ENCODE measurements around the gene USF3.

USF3 gene

GRCh38 chr3:113663761-113664160 is 32.7 kb downstream of the USF3 start:
- Histone ChIP-seq H3K9me3 (ENCODE audit: control insufficient read depth, low read length) (no peaks in the 10 kb centered on the region), H3K4me1 (ENCODE audit: control insufficient read depth, insufficient read depth, low read length) (peaks cover 25% of the 10 kb centered on the region), H3K4me3 (ENCODE audit: low read length) (no peak overlapping the region), H3K9ac (ENCODE audit: low read length) (no peak overlapping the region), H3K27me3 (ENCODE audit: control insufficient read depth, insufficient read depth, low read length) (no peaks in the 10 kb centered on the region), H3K36me3 (ENCODE audit: control insufficient read depth, insufficient read depth, low read length) (no peaks in the 10 kb centered on the region)

DNA sequence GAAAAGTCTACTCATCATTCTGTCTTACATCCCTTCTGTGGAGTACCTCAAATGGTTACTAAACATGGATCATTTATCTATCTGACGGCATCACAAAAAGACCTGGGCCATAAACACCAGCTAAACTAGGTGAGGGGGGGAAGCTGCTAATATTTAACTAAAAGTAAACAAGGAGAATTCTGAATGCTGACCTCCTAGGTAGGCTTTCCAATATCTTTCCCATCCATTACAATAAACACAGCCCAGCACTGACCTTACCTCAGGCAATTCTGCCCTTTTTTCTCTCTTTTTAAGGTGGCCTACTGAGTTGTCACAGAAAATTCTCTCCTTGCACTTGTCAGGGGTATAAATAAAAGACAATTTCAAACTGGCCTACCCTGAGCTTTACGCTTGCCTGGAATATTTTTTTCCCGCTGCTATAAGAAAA is 33.1 kb downstream of the USF3 start:
- no peaks in the 10 kb centered on the region for H3K36me3 ChIP-seq (ENCODE audit: control insufficient read depth, insufficient read depth, low read length)
- H3K27me3 ChIP-seq (ENCODE audit: control insufficient read depth, insufficient read depth, low read length): no peaks in the 10 kb centered on the region
- H3K4me3 ChIP-seq (ENCODE audit: low read length): no peak overlapping the region
- H3K9ac ChIP-seq (ENCODE audit: low read length): no peak overlapping the region
- H3K9me3 ChIP-seq (ENCODE audit: control insufficient read depth, low read length): no peaks in the 10 kb centered on the region
- H3K4me1 ChIP-seq (ENCODE audit: control insufficient read depth, insufficient read depth, low read length): peaks cover 25% of the 10 kb centered on the region

GRCh38 chr3:113662824-113663223 is 33.6 kb downstream of the USF3 start:
- H3K4me3 ChIP-seq (ENCODE audit: low read length): no peak overlapping the region
- H3K27me3 ChIP-seq (ENCODE audit: control insufficient read depth, insufficient read depth, low read length): no peaks in the 10 kb centered on the region
- no peaks in the 10 kb centered on the region for H3K9me3 ChIP-seq (ENCODE audit: control insufficient read depth, low read length)
- H3K9ac ChIP-seq (ENCODE audit: low read length): no peak overlapping the region
- no peaks in the 10 kb centered on the region for H3K36me3 ChIP-seq (ENCODE audit: control insufficient read depth, insufficient read depth, low read length)
- peaks cover 20% of the 10 kb centered on the region for H3K4me1 ChIP-seq (ENCODE audit: control insufficient read depth, insufficient read depth, low read length)

DNA sequence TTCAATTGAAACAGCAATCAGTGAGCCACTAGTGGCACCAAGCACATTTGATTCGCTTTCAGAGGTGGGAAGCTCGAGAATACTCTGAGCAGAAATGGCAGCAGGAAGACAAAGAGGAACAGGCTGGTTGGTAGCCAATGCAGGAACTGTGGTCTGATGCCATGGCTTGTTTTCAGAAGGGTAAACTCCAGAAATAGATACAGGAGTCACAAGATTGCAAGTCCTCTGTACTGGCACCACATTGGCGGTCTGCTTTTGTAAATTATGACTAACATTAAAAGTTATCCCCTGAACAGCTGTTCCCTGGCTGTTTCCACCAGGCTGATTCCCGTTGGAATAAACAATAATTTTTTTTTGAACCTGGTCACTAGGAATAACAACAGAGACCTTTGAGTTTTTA is 35.5 kb downstream of the USF3 start:
- Histone ChIP-seq H3K4me3 (ENCODE audit: low read length) (no peak overlapping the region), H3K4me1 (ENCODE audit: control insufficient read depth, insufficient read depth, low read length) (peaks cover 17% of the 10 kb centered on the region), H3K27me3 (ENCODE audit: control insufficient read depth, insufficient read depth, low read length) (no peaks in the 10 kb centered on the region), H3K9ac (ENCODE audit: low read length) (no peak overlapping the region), H3K9me3 (ENCODE audit: control insufficient read depth, low read length) (no peaks in the 10 kb centered on the region), H3K36me3 (ENCODE audit: control insufficient read depth, insufficient read depth, low read length) (no peaks in the 10 kb centered on the region)

- Histone ChIP-seq H3K9ac (ENCODE audit: low read length) (no peak overlapping the region), H3K9me3 (ENCODE audit: control insufficient read depth, low read length) (no peaks in the 10 kb centered on the region), H3K4me1 (ENCODE audit: control insufficient read depth, insufficient read depth, low read length) (peaks cover 17% of the 10 kb centered on the region), H3K27me3 (ENCODE audit: control insufficient read depth, insufficient read depth, low read length) (no peaks in the 10 kb centered on the region), H3K4me3 (ENCODE audit: low read length) (no peak overlapping the region), H3K36me3 (ENCODE audit: control insufficient read depth, insufficient read depth, low read length) (no peaks in the 10 kb centered on the region)
Measured at GRCh38 chr3:113660458-113660857, 36.0 kb downstream of the USF3 start.

- Histone ChIP-seq H3K36me3 (ENCODE audit: control insufficient read depth, insufficient read depth, low read length) (no peaks in the 10 kb centered on the region), H3K9me3 (ENCODE audit: control insufficient read depth, low read length) (no peaks in the 10 kb centered on the region), H3K27me3 (ENCODE audit: control insufficient read depth, insufficient read depth, low read length) (no peaks in the 10 kb centered on the region), H3K4me1 (ENCODE audit: control insufficient read depth, insufficient read depth, low read length) (peaks cover 19% of the 10 kb centered on the region), H3K9ac (ENCODE audit: low read length) (no peak overlapping the region), H3K4me3 (ENCODE audit: low read length) (no peak overlapping the region)
Measured at GRCh38 chr3:113659996-113660395, 36.4 kb downstream of the USF3 start.

- H3K9ac ChIP-seq (ENCODE audit: low read length): no peak overlapping the region
- H3K4me3 ChIP-seq (ENCODE audit: low read length): no peak overlapping the region
- H3K4me1 ChIP-seq (ENCODE audit: control insufficient read depth, insufficient read depth, low read length): peaks cover 17% of the 10 kb centered on the region
- no peaks in the 10 kb centered on the region for H3K36me3 ChIP-seq (ENCODE audit: control insufficient read depth, insufficient read depth, low read length)
- H3K9me3 ChIP-seq (ENCODE audit: control insufficient read depth, low read length): no peaks in the 10 kb centered on the region
- no peaks in the 10 kb centered on the region for H3K27me3 ChIP-seq (ENCODE audit: control insufficient read depth, insufficient read depth, low read length)
Measured at GRCh38 chr3:113659101-113659541, 37.3 kb downstream of the USF3 start.

DNA sequence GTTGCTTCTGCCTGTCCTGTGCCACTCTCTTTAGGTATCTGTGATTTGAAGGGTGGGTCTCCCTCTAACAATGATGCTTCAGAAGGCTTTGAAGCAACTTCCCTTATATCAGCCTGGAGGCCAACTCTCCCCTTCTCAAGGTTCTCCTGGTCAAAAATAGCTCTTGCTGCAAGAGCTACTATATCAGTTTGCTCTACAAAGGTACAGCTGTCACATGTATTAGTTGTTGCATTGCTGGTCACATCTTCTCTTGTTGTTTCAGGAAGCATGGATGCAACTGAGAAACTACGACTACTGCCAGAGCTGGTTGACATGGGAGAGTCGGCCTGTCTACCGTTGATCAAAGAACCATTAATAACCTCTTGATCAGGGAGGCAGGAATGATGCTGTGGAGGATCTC is 38.3 kb downstream of the USF3 start:
- H3K4me1 ChIP-seq (ENCODE audit: control insufficient read depth, insufficient read depth, low read length): peaks cover 16% of the 10 kb centered on the region
- no peak overlapping the region for H3K4me3 ChIP-seq (ENCODE audit: low read length)
- H3K36me3 ChIP-seq (ENCODE audit: control insufficient read depth, insufficient read depth, low read length): no peaks in the 10 kb centered on the region

DNA sequence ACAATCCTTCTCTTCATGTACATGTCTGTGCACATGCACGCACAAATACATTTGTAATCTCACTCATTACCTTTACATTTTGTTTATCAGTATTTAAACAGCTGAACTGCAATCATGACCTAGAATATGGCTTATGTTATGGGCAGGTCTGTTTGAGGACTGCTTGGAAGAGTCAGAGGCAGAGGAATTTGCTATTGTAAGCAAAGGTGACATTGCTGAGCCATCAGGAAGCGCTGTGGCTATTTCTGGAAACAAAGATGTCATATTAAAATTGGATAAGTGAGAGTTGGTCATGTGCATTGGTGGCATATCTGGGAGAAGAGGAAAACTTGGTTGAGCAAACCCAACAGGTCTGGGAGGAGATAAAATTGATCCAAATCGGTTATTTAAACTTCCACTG is 41.6 kb downstream of the USF3 start:
- H3K4me1 ChIP-seq (ENCODE audit: control insufficient read depth, insufficient read depth, low read length): peaks cover 10% of the 10 kb centered on the region
- H3K27me3 ChIP-seq (ENCODE audit: control insufficient read depth, insufficient read depth, low read length): no peaks in the 10 kb centered on the region
- H3K4me3 ChIP-seq (ENCODE audit: low read length): no peak overlapping the region
- H3K9me3 ChIP-seq (ENCODE audit: control insufficient read depth, low read length): no peaks in the 10 kb centered on the region
- no peaks in the 10 kb centered on the region for H3K36me3 ChIP-seq (ENCODE audit: control insufficient read depth, insufficient read depth, low read length)
- H3K9ac ChIP-seq (ENCODE audit: low read length): no peak overlapping the region

More for the DNA sequence above, 38.3 kb downstream of the USF3 start:
- Histone ChIP-seq H3K9ac (ENCODE audit: low read length) (no peak overlapping the region), H3K27me3 (ENCODE audit: control insufficient read depth, insufficient read depth, low read length) (no peaks in the 10 kb centered on the region), H3K9me3 (ENCODE audit: control insufficient read depth, low read length) (no peaks in the 10 kb centered on the region)

DNA sequence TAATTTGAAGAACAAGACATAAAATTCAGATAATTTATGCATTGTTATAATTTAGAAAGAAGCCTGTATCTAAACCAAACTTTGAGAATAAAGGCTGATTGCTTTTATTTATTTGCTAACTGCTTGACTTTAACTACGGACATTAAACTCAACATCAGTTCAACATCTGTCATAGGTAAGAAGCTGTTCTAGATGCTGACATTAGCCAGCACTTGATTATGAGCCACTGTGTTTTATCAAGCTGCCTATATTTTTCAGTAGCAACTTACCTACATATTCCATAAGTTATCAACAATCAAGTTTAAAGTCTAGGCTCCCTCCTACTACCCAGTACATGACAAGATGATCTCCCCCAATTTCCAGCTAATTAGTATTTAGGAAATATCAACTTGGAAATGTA is 42.1 kb downstream of the USF3 start:
- no peak overlapping the region for H3K9ac ChIP-seq (ENCODE audit: low read length)
- peaks cover 10% of the 10 kb centered on the region for H3K4me1 ChIP-seq (ENCODE audit: control insufficient read depth, insufficient read depth, low read length)
- H3K36me3 ChIP-seq (ENCODE audit: control insufficient read depth, insufficient read depth, low read length): no peaks in the 10 kb centered on the region
- H3K9me3 ChIP-seq (ENCODE audit: control insufficient read depth, low read length): no peaks in the 10 kb centered on the region
- no peaks in the 10 kb centered on the region for H3K27me3 ChIP-seq (ENCODE audit: control insufficient read depth, insufficient read depth, low read length)
- H3K4me3 ChIP-seq (ENCODE audit: low read length): no peak overlapping the region

DNA sequence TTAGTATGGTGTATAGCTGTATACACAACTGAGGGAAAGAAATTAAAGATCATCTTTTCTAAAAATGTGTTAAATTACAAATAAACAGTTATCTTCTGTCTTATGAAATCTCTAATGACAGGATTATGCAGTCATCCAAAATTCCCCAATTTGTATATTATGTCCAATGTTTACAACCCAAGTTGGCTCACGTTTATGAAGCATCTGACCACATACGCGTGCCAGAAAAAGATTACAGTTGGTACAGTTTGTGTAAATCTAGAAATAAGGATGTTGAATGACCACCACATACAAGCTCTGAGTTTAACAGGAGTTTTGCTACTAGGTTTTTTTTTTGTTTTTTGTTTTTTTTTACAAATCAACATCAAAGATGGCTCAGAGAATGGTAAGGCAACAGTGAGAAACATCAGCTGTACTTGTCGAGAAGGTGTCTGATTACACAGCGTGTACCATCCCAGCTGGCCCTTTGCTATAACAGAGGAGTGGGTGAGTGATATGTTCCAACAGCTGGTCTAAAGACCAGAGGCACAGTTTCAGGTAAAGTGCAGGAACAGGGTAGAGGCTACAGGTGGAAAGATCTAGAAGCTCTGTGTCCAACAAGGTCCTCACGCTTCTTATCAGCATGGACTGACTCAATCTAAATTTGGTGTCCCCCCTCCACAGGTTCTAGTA is 47.1 kb downstream of the USF3 start:
- H3K4me3 ChIP-seq (ENCODE audit: low read length): no peak overlapping the region
- no peaks in the 10 kb centered on the region for H3K27me3 ChIP-seq (ENCODE audit: control insufficient read depth, insufficient read depth, low read length)
- H3K9me3 ChIP-seq (ENCODE audit: control insufficient read depth, low read length): peaks cover 4% of the 10 kb centered on the region
- no peaks in the 10 kb centered on the region for H3K4me1 ChIP-seq (ENCODE audit: control insufficient read depth, insufficient read depth, low read length)
- no peak overlapping the region for H3K9ac ChIP-seq (ENCODE audit: low read length)
- no peaks in the 10 kb centered on the region for H3K36me3 ChIP-seq (ENCODE audit: control insufficient read depth, insufficient read depth, low read length)

DNA sequence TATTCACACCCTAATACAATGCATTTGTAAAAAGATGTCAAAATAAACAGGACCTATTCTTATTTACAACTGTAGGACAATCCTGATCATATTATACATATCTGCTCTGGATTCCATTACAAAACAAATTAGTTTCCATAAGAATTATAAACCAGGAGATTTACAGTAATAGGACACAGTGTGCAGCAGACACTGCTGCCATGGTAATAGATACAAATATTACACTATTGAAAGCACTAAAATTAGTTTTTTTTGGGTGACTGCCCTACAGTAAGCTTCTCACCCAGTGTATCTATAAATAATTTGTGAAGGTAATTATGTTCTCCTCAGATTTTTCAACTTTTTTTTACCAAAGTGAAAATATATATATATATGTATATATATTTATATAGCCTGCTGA is 47.9 kb downstream of the USF3 start:
- H3K36me3 ChIP-seq (ENCODE audit: control insufficient read depth, insufficient read depth, low read length): no peaks in the 10 kb centered on the region
- H3K9ac ChIP-seq (ENCODE audit: low read length): no peak overlapping the region
- no peaks in the 10 kb centered on the region for H3K4me1 ChIP-seq (ENCODE audit: control insufficient read depth, insufficient read depth, low read length)
- peaks cover 4% of the 10 kb centered on the region for H3K9me3 ChIP-seq (ENCODE audit: control insufficient read depth, low read length)
- H3K4me3 ChIP-seq (ENCODE audit: low read length): no peak overlapping the region
- no peaks in the 10 kb centered on the region for H3K27me3 ChIP-seq (ENCODE audit: control insufficient read depth, insufficient read depth, low read length)

GRCh38 chr3:113643583-113643982 is 52.9 kb downstream of the USF3 start:
- no peak overlapping the region for H3K4me3 ChIP-seq (ENCODE audit: low read length)
- H3K9me3 ChIP-seq (ENCODE audit: control insufficient read depth, low read length): peaks cover 4% of the 10 kb centered on the region
- H3K27me3 ChIP-seq (ENCODE audit: control insufficient read depth, insufficient read depth, low read length): no peaks in the 10 kb centered on the region
- H3K9ac ChIP-seq (ENCODE audit: low read length): no peak overlapping the region
- H3K4me1 ChIP-seq (ENCODE audit: control insufficient read depth, insufficient read depth, low read length): no peaks in the 10 kb centered on the region
- no peaks in the 10 kb centered on the region for H3K36me3 ChIP-seq (ENCODE audit: control insufficient read depth, insufficient read depth, low read length)

Data from mucosa of stomach (tissue), 1 donor.